Measurements from ENCODE around the gene FNIP2. TPM values are rescaled to one million over a fixed set of nuclear protein-coding genes. Genes with fewer than 3 reads are reported as not detected.

FNIP2 gene
- total and polyA plus RNA-seq, 9 of the 15 experiments (the other 6 are each of a cell fraction or from before 2014, with no cell fraction given) = 1.7 to 15.5 (median 8.3) TPM

DNA sequence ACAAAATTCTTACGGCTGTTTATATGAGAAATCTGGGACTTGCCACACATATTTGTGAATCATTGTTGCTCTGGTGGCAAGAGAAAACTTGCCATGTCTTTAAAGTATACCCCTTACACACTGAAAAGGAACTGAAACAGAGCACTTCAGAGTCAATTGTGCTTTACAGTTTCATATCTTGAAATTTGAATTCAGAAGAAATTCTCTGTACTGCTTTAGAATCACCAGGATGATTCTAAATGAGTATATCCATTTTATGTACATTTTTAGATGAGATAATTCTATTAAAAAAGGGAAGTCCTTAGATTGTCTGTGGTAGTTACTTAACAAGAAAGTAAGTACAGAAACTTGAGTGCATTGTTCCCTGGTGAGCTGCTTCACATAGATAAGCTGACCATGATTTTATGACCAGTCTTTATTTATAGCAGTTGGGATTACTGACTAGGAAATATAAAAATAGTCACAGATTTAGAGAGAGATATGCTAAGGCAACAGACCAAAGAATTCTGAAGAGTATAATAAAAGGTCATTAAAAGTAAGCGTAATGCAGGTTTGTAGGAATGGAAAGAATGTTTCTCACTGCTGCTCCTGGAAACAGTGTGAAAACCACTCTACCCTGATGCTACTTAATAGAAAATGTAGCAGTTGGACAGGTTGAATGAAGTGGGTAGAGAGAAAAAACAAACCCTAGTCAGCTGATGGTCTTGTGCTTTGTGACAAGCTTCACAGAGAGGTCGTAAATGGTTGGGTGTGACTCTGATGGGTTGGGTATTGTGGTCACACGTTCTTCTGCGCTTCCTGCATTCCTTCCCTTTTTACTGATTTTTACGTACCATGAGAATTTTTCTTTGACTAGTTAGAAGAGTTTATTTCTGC lies 41.0 kb downstream of the FNIP2 start (continued):
- TF ChIP-seq, protein P1, sequence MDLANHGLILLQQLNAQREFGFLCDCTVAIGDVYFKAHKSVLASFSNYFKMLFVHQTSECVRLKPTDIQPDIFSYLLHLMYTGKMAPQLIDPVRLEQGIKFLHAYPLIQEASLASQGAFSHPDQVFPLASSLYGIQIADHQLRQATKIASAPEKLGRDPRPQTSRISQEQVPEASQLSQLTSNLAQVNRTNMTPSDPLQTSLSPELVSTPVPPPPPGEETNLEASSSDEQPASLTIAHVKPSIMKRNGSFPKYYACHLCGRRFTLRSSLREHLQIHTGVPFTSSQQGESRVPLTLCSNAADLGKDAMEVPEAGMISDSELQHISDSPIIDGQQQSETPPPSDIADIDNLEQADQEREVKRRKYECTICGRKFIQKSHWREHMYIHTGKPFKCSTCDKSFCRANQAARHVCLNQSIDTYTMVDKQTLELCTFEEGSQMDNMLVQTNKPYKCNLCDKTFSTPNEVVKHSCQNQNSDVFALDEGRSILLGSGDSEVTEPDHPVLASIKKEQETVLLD (IDR thresholded peaks at IDR 0.05) = no peak
- TF ChIP-seq, protein P2, sequence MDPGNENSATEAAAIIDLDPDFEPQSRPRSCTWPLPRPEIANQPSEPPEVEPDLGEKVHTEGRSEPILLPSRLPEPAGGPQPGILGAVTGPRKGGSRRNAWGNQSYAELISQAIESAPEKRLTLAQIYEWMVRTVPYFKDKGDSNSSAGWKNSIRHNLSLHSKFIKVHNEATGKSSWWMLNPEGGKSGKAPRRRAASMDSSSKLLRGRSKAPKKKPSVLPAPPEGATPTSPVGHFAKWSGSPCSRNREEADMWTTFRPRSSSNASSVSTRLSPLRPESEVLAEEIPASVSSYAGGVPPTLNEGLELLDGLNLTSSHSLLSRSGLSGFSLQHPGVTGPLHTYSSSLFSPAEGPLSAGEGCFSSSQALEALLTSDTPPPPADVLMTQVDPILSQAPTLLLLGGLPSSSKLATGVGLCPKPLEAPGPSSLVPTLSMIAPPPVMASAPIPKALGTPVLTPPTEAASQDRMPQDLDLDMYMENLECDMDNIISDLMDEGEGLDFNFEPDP (CRISPR knock-in tag; IDR thresholded peaks at IDR 0.05) = no peak
- TF ChIP-seq FOS (IDR thresholded peaks at IDR 0.05; ENCODE audit: extremely low read depth, insufficient read length) = no peak
- TF ChIP-seq, protein P3, sequence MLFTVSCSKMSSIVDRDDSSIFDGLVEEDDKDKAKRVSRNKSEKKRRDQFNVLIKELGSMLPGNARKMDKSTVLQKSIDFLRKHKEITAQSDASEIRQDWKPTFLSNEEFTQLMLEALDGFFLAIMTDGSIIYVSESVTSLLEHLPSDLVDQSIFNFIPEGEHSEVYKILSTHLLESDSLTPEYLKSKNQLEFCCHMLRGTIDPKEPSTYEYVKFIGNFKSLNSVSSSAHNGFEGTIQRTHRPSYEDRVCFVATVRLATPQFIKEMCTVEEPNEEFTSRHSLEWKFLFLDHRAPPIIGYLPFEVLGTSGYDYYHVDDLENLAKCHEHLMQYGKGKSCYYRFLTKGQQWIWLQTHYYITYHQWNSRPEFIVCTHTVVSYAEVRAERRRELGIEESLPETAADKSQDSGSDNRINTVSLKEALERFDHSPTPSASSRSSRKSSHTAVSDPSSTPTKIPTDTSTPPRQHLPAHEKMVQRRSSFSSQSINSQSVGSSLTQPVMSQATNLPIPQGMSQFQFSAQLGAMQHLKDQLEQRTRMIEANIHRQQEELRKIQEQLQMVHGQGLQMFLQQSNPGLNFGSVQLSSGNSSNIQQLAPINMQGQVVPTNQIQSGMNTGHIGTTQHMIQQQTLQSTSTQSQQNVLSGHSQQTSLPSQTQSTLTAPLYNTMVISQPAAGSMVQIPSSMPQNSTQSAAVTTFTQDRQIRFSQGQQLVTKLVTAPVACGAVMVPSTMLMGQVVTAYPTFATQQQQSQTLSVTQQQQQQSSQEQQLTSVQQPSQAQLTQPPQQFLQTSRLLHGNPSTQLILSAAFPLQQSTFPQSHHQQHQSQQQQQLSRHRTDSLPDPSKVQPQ (CRISPR knock-in tag; IDR thresholded peaks at IDR 0.05; ENCODE audit: borderline replicate concordance) = no peak
- TF ChIP-seq ZNF707 (CRISPR knock-in tag; conservative IDR thresholded peaks at IDR 0.05) = no peak
- TF ChIP-seq ZNF41 (CRISPR knock-in tag; conservative IDR thresholded peaks at IDR 0.05) = no peak
- no peak for TF ChIP-seq NUFIP1 (IDR thresholded peaks at IDR 0.05; ENCODE audit: partially characterized antibody)
- TF ChIP-seq, protein P4, sequence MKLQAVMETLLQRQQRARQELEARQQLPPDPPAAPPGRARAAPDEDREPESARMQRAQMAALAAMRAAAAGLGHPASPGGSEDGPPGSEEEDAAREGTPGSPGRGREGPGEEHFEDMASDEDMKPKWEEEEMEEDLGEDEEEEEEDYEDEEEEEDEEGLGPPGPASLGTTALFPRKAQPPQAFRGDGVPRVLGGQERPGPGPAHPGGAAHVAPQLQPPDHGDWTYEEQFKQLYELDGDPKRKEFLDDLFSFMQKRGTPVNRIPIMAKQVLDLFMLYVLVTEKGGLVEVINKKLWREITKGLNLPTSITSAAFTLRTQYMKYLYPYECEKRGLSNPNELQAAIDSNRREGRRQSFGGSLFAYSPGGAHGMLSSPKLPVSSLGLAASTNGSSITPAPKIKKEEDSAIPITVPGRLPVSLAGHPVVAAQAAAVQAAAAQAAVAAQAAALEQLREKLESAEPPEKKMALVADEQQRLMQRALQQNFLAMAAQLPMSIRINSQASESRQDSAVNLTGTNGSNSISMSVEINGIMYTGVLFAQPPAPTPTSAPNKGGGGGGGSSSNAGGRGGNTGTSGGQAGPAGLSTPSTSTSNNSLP (IDR thresholded peaks at IDR 0.05; ENCODE audit: borderline replicate concordance, low read depth, low read length) = no peak
- TF ChIP-seq, protein P5, sequence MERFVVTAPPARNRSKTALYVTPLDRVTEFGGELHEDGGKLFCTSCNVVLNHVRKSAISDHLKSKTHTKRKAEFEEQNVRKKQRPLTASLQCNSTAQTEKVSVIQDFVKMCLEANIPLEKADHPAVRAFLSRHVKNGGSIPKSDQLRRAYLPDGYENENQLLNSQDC (CRISPR knock-in tag; IDR thresholded peaks at IDR 0.05) = no peak
- peak; percentile 53; the same call in 1 of the 2 replicates for TF ChIP-seq EP300 (IDR thresholded peaks at IDR 0.05; ENCODE audit: low read length)
- TF ChIP-seq GATA2 (CRISPR knock-in tag; IDR thresholded peaks at IDR 0.05) = no peak
- TF ChIP-seq, protein P6, sequence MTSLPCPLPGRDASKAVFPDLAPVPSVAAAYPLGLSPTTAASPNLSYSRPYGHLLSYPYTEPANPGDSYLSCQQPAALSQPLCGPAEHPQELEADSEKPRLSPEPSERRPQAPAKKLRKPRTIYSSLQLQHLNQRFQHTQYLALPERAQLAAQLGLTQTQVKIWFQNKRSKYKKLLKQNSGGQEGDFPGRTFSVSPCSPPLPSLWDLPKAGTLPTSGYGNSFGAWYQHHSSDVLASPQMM (CRISPR knock-in tag; IDR thresholded peaks at IDR 0.05) = no peak
- no peak for TF ChIP-seq U2AF2 (optimal IDR thresholded peaks at IDR 0.05; ENCODE audit: low read depth, low read length)
- no peak for TF ChIP-seq ATF7 (IDR thresholded peaks at IDR 0.05)
- no peak for TF ChIP-seq ZNF431 (CRISPR knock-in tag; IDR thresholded peaks at IDR 0.05)
- no peak for TF ChIP-seq ZSCAN29 (IDR thresholded peaks at IDR 0.05)
- TF ChIP-seq ZNF764 (CRISPR knock-in tag; IDR thresholded peaks at IDR 0.05; ENCODE audit: low read depth) = no peak
- no peak for TF ChIP-seq SMAD2 (IDR thresholded peaks at IDR 0.05; ENCODE audit: low read depth, low read length)
- no peak for TF ChIP-seq CEBPB (tag; IDR thresholded peaks at IDR 0.05)
- no peak for TF ChIP-seq ETS2 (tag; IDR thresholded peaks at IDR 0.05; ENCODE audit: borderline replicate concordance, poor library complexity, severe bottlenecking)

Measured in K562 (cell line).